Central memory CD8-positive, alpha-beta T cell (primary cell): ENCODE measurements around the gene TTC3.
A peak's percentile ranks its signal among the peaks of the same experiment; 100 is the strongest.
"Not testable (repeated sequence)": the region's sequence is repeated elsewhere in the genome, so short reads cannot be mapped to it uniquely, and the experiment has no call there.

Source experiments
- ATAC-seq: fragments of 150-1000 bp; cut with Tn5 transposase; replicated peaks from 2 replicates; pipeline ENCODE4 v1.10.0; 2022; ENCODE audit warnings: mild to moderate bottlenecking, moderate FRiP score, moderate number of reproducible peaks; ENCODE audit not compliant: poor library complexity, severe bottlenecking; ENCODE audit errors: extremely low read depth
- DNase-seq, 2 donors: peaks; one replicate each; pipeline ENCODE4 v3.0.0; 2021; ENCODE audit warnings: low spot score in 2 of 2
- H3K27ac Mint-ChIP-seq: one replicate; pipeline ENCODE4 v1.8.0; 2022; ENCODE audit warnings: low read depth, mild to moderate bottlenecking, moderate library complexity, mixed read lengths
- H3K27me3 Mint-ChIP-seq: one replicate; pipeline ENCODE4 v1.8.0; 2022; ENCODE audit warnings: mixed read lengths
- H3K36me3 Mint-ChIP-seq: one replicate; pipeline ENCODE4 v1.8.0; 2022; ENCODE audit warnings: mild to moderate bottlenecking, moderate library complexity, mixed read lengths; ENCODE audit not compliant: insufficient read depth
- H3K4me1 Mint-ChIP-seq: one replicate; pipeline ENCODE4 v1.8.0; 2022; ENCODE audit warnings: mixed read lengths
- H3K4me3 Mint-ChIP-seq: one replicate; pipeline ENCODE4 v1.8.0; 2022; ENCODE audit warnings: mild to moderate bottlenecking, moderate library complexity, mixed read lengths
- H3K9me3 Mint-ChIP-seq: one replicate; pipeline ENCODE4 v1.8.0; 2022; ENCODE audit warnings: mixed read lengths

TTC3 gene

GRCh38 chr21:37111029-37111428 lies 38.0 kb downstream of the TTC3 start:
- not testable (repeated sequence) for ATAC-seq, H3K4me1 Mint-ChIP-seq, H3K9me3 Mint-ChIP-seq, H3K36me3 Mint-ChIP-seq, H3K4me3 Mint-ChIP-seq, H3K27me3 Mint-ChIP-seq, H3K27ac Mint-ChIP-seq, DNase-seq

GRCh38 chr21:37114301-37114700 lies 41.2 kb downstream of the TTC3 start:
- DNase-seq, H3K9me3 Mint-ChIP-seq, H3K36me3 Mint-ChIP-seq, H3K27me3 Mint-ChIP-seq, H3K27ac Mint-ChIP-seq, ATAC-seq, H3K4me3 Mint-ChIP-seq: not testable (repeated sequence)
- H3K4me1 Mint-ChIP-seq, result peaks cover 14% of the 10 kb centered on the region

GRCh38 chr21:37116459-37116858 lies 43.4 kb downstream of the TTC3 start:
- H3K9me3 Mint-ChIP-seq, DNase-seq, H3K27me3 Mint-ChIP-seq, ATAC-seq, H3K4me3 Mint-ChIP-seq, H3K27ac Mint-ChIP-seq, H3K36me3 Mint-ChIP-seq: not testable (repeated sequence)
- H3K4me1 Mint-ChIP-seq, result peaks cover 21% of the 10 kb centered on the region

- Mint-ChIP-seq H3K27me3 (no peaks in the 10 kb centered on the region), H3K4me1 (peaks cover 21% of the 10 kb centered on the region), H3K9me3 (no peaks in the 10 kb centered on the region), H3K27ac (no peak overlapping the region), H3K4me3 (no peak overlapping the region), H3K36me3 (peaks cover 3% of the 10 kb centered on the region)
- DNase-seq, result no peak
- no peak for ATAC-seq
These were observed 44.1 kb downstream of the TTC3 start for GRCh38 chr21:37117204-37117603.

- peaks cover 21% of the 10 kb centered on the region for H3K4me1 Mint-ChIP-seq
- H3K27ac Mint-ChIP-seq, result peak overlapping the region; percentile 77
- H3K9me3 Mint-ChIP-seq, result no peaks in the 10 kb centered on the region
- H3K36me3 Mint-ChIP-seq, result peaks cover 3% of the 10 kb centered on the region
- H3K27me3 Mint-ChIP-seq, result no peaks in the 10 kb centered on the region
- ATAC-seq (no peak), DNase-seq (no peak)
- H3K4me3 Mint-ChIP-seq, result no peak overlapping the region
These were observed 45.3 kb downstream of the TTC3 start for GRCh38 chr21:37118187-37118826.

GRCh38 chr21:37119421-37120218 lies 46.6 kb downstream of the TTC3 start:
- H3K4me3 Mint-ChIP-seq, result no peak overlapping the region
- DNase-seq (no peak), ATAC-seq (no peak)
- peak overlapping the region; percentile 39 for H3K27ac Mint-ChIP-seq
- no peaks in the 10 kb centered on the region for H3K27me3 Mint-ChIP-seq
- H3K4me1 Mint-ChIP-seq, result peaks cover 21% of the 10 kb centered on the region
- peaks cover 7% of the 10 kb centered on the region for H3K36me3 Mint-ChIP-seq
- no peaks in the 10 kb centered on the region for H3K9me3 Mint-ChIP-seq

GRCh38 chr21:37128076-37128475 lies 55.0 kb downstream of the TTC3 start:
- Mint-ChIP-seq H3K27ac (no peak overlapping the region), H3K4me3 (no peak overlapping the region), H3K9me3 (no peaks in the 10 kb centered on the region), H3K27me3 (no peaks in the 10 kb centered on the region), H3K36me3 (peaks cover 45% of the 10 kb centered on the region), H3K4me1 (no peaks in the 10 kb centered on the region)
- ATAC-seq (no peak), DNase-seq (no peak)

GRCh38 chr21:37130971-37131370 lies 57.9 kb downstream of the TTC3 start:
- H3K4me1 Mint-ChIP-seq, result peaks cover 3% of the 10 kb centered on the region
- H3K27ac Mint-ChIP-seq, result no peak overlapping the region
- no peak overlapping the region for H3K4me3 Mint-ChIP-seq
- no peak for ATAC-seq
- H3K27me3 Mint-ChIP-seq, result no peaks in the 10 kb centered on the region
- no peaks in the 10 kb centered on the region for H3K9me3 Mint-ChIP-seq
- peaks cover 43% of the 10 kb centered on the region for H3K36me3 Mint-ChIP-seq
- DNase-seq, result no peak

GRCh38 chr21:37136261-37136660 lies 63.2 kb downstream of the TTC3 start:
- Mint-ChIP-seq H3K27ac (peak overlapping the region; percentile 29), H3K36me3 (peaks cover 33% of the 10 kb centered on the region)
- ATAC-seq, result no peak

GRCh38 chr21:37136744-37137143 lies 63.7 kb downstream of the TTC3 start:
- DNase-seq (no peak), ATAC-seq (no peak)
- Mint-ChIP-seq H3K9me3 (no peaks in the 10 kb centered on the region), H3K36me3 (peaks cover 31% of the 10 kb centered on the region), H3K27ac (no peak overlapping the region), H3K27me3 (no peaks in the 10 kb centered on the region), H3K4me3 (no peak overlapping the region), H3K4me1 (peaks cover 8% of the 10 kb centered on the region)

More at GRCh38 chr21:37136261-37136660, 63.2 kb downstream of the TTC3 start:
- DNase-seq, result no peak
- H3K4me1 Mint-ChIP-seq, result peaks cover 8% of the 10 kb centered on the region
- no peaks in the 10 kb centered on the region for H3K9me3 Mint-ChIP-seq
- no peak overlapping the region for H3K4me3 Mint-ChIP-seq
- H3K27me3 Mint-ChIP-seq, result no peaks in the 10 kb centered on the region

GRCh38 chr21:37139154-37139553 lies 66.1 kb downstream of the TTC3 start:
- peaks cover 8% of the 10 kb centered on the region for H3K4me1 Mint-ChIP-seq
- no peak overlapping the region for H3K27ac Mint-ChIP-seq
- ATAC-seq (no peak), DNase-seq (no peak)
- no peaks in the 10 kb centered on the region for H3K9me3 Mint-ChIP-seq
- no peaks in the 10 kb centered on the region for H3K27me3 Mint-ChIP-seq
- peaks cover 27% of the 10 kb centered on the region for H3K36me3 Mint-ChIP-seq
- H3K4me3 Mint-ChIP-seq, result no peak overlapping the region

- Mint-ChIP-seq H3K4me1 (peaks cover 8% of the 10 kb centered on the region), H3K27ac (no peak overlapping the region), H3K4me3 (no peak overlapping the region), H3K27me3 (no peaks in the 10 kb centered on the region), H3K9me3 (no peaks in the 10 kb centered on the region), H3K36me3 (peaks cover 28% of the 10 kb centered on the region)
- DNase-seq (no peak), ATAC-seq (no peak)
These were observed 66.8 kb downstream of the TTC3 start for GRCh38 chr21:37139902-37140301.

GRCh38 chr21:37143392-37143791 lies 70.3 kb downstream of the TTC3 start:
- H3K27ac Mint-ChIP-seq, H3K27me3 Mint-ChIP-seq, ATAC-seq, DNase-seq, H3K9me3 Mint-ChIP-seq, H3K4me1 Mint-ChIP-seq, H3K4me3 Mint-ChIP-seq: not testable (repeated sequence)
- H3K36me3 Mint-ChIP-seq, result peaks cover 25% of the 10 kb centered on the region
